ENCODE data around the gene STX8.

STX8 gene

DNA sequence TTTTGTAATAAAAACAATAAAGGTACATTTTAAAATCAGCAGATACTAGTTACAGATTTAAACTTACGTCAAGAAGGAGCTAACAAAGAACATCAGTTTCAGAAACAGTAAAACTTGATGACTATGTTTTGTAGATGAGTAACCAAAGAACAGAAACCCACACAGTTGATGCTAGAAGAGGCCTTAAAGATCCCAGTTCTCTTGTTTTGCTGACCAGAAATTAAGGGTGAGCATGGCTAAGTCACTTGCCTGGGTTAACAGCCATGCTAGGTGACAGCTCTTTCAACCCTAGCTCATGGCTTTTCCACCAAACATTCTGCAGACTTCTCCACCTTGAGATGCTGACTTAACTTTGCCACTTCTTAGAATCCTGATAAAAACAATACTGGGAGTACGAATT, 26.4 kb downstream of the STX8 start:
- Histone ChIP-seq H3K27ac (no peak overlapping the region), H3K36me3 (replicated peaks) (no peaks in the 10 kb centered on the region), H3K27me3 (replicated peaks) (no peaks in the 10 kb centered on the region), H3K4me3 (ENCODE audit: low read depth, low read length) (no peak overlapping the region)
- in situ Hi-C loops (cut with HindIII; ENCODE audit: low pct_ligation_motif_present, low sequenced_read_pairs): no loop called here
- TF ChIP-seq, protein P1, sequence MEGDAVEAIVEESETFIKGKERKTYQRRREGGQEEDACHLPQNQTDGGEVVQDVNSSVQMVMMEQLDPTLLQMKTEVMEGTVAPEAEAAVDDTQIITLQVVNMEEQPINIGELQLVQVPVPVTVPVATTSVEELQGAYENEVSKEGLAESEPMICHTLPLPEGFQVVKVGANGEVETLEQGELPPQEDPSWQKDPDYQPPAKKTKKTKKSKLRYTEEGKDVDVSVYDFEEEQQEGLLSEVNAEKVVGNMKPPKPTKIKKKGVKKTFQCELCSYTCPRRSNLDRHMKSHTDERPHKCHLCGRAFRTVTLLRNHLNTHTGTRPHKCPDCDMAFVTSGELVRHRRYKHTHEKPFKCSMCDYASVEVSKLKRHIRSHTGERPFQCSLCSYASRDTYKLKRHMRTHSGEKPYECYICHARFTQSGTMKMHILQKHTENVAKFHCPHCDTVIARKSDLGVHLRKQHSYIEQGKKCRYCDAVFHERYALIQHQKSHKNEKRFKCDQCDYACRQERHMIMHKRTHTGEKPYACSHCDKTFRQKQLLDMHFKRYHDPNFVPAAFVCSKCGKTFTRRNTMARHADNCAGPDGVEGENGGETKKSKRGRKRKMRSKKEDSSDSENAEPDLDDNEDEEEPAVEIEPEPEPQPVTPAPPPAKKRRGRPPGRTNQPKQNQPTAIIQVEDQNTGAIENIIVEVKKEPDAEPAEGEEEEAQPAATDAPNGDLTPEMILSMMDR (IDR thresholded peaks at IDR 0.05; ENCODE audit: low read depth, low read length, missing control alignments): no peak
- no peak for DNase-seq

DNA sequence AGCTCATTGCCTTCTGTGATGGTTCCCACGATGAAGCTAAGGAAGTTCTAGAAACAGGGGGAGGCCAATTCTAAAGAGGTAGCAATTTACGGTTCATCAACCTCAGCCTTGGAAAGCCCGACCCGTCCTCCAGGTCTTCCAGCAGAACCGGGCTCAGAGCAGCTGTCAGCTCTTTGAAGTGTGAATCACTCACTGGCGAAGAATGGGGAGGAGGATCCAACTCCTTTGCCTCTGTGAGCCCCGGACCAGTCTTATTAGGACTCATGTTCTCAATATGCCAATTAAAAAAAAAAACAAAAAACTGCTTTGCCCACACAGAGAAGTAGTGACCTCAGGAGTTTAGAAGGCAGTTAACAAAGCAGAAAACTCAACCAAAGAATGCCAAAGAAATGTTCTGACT, 31.4 kb downstream of the STX8 start:
- DNase-seq: no peak
- Histone ChIP-seq H3K36me3 (replicated peaks) (no peaks in the 10 kb centered on the region), H3K27ac (no peak overlapping the region), H3K27me3 (replicated peaks) (no peaks in the 10 kb centered on the region), H3K4me3 (ENCODE audit: low read depth, low read length) (no peak overlapping the region)
- in situ Hi-C loops (cut with HindIII; ENCODE audit: low pct_ligation_motif_present, low sequenced_read_pairs): no loop called here
- TF ChIP-seq, protein P1 (IDR thresholded peaks at IDR 0.05; ENCODE audit: low read depth, low read length, missing control alignments): no peak

DNA sequence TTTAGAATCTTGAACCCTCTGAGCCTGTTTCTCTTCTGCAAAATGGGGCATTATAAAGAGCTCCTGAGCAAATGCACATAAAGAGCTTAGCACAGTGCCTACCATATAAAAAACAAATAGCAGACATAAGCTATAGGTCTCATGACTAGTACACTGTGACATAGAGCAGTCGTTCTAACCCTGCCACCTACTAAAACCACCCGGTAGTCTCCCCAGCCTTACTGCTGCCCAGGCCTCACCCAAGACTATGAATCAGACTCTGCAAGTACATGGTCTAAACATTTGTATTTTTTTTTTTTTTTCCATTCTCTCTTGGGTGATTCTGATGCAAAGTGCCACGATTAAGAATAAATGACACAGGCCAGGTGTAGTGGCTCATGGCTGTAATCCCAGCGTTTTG, 33.9 kb downstream of the STX8 start:
- TF ChIP-seq, protein P1 (IDR thresholded peaks at IDR 0.05; ENCODE audit: low read depth, low read length, missing control alignments): no peak
- in situ Hi-C loops (cut with HindIII; ENCODE audit: low pct_ligation_motif_present, low sequenced_read_pairs): no loop called here
- Histone ChIP-seq H3K27me3 (replicated peaks) (no peaks in the 10 kb centered on the region), H3K27ac (no peak overlapping the region), H3K4me3 (ENCODE audit: low read depth, low read length) (no peak overlapping the region), H3K36me3 (replicated peaks) (no peaks in the 10 kb centered on the region)
- no peak for DNase-seq

DNA sequence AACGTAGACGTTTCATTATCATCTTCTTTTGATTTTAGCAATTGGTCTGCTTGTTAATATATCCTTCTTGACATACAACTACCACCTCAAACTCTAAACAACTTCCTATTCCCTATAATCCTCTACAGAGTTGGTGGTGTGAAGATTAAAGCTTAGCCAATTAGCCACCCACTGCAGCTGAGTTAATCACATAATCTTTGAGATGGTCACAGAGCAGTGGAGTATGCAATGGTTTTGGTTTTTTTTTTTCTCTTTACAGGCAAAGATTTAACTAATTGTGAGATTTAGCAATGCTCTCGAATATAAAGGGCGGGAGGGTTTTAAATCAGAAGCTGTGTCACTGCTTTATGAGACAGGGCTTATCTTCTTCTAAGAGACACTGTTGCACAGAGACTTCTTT, 37.0 kb downstream of the STX8 start:
- in situ Hi-C loops (cut with HindIII; ENCODE audit: low pct_ligation_motif_present, low sequenced_read_pairs): no loop called here

DNA sequence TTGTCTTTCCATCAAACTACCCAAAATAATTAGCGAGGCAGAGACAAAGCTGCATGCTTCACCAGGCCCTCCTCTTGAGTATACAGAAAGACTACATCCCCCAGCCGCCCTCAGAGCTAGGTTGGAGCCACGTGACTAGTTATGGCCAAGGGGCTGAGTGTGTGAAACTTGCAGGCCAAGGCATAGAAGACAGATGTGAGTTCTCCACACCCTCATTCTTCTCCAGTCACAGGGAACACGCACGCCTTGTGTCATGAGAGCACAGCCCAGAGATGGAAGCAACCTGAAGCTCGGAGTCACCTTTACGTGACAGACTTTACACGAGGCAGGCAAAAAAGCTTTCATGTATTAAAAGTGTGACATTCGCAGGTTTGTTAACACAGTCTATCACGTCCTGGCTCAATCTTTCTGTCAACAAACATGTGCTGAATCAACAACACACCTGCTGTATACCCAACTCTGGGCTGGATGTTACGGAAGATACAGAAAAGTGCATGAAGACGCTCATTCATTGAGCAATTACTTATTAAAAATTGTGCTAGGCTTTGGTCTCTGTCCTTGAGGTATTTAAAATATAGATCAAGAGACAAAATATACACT, 38.3 kb downstream of the STX8 start:
- DNase-seq: no peak
- in situ Hi-C loops (cut with HindIII; ENCODE audit: low pct_ligation_motif_present, low sequenced_read_pairs): no loop called here
- TF ChIP-seq, protein P1 (IDR thresholded peaks at IDR 0.05; ENCODE audit: low read depth, low read length, missing control alignments): no peak

More for the DNA sequence above, 37.0 kb downstream of the STX8 start:
- Histone ChIP-seq H3K27ac (no peak overlapping the region), H3K4me3 (ENCODE audit: low read depth, low read length) (no peak overlapping the region), H3K27me3 (replicated peaks) (no peaks in the 10 kb centered on the region), H3K36me3 (replicated peaks) (no peaks in the 10 kb centered on the region)
- no peak for DNase-seq
- TF ChIP-seq, protein P1 (IDR thresholded peaks at IDR 0.05; ENCODE audit: low read depth, low read length, missing control alignments): no peak

DNA sequence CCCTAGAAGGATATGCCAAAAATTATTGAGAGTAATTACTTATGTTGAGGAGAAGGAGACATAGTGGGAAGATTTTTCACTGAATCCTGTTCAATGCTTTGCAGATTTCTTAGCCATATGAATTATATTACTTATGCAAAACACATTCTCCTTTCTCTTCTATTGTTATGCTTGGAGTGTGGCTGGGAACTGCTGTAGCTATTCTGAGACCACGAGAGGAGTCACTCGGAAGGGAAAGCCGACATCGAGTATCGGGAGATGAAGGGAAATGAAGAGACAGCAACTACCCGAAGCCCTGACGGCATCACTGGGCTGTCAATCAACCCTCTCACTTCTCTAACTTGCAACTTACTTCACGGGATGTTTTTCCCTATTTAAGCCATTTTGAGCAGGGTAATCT, 39.6 kb downstream of the STX8 start:
- no peaks in the 10 kb centered on the region for H3K27me3 ChIP-seq (replicated peaks)
- DNase-seq: peak; percentile 19
- no peak overlapping the region for H3K27ac ChIP-seq
- no peak overlapping the region for H3K4me3 ChIP-seq (ENCODE audit: low read depth, low read length)
- no peaks in the 10 kb centered on the region for H3K36me3 ChIP-seq (replicated peaks)
- in situ Hi-C loops (cut with HindIII; ENCODE audit: low pct_ligation_motif_present, low sequenced_read_pairs): no loop called here
- TF ChIP-seq, protein P1 (IDR thresholded peaks at IDR 0.05; ENCODE audit: low read depth, low read length, missing control alignments): no peak

More for the DNA sequence above, 38.3 kb downstream of the STX8 start:
- Histone ChIP-seq H3K4me3 (ENCODE audit: low read depth, low read length) (no peak overlapping the region), H3K27ac (no peak overlapping the region), H3K36me3 (replicated peaks) (no peaks in the 10 kb centered on the region), H3K27me3 (replicated peaks) (no peaks in the 10 kb centered on the region)
